Kidney epithelial cell (primary cell): ENCODE data around the gene PDE10A. TPM values are rescaled to one million over a fixed set of nuclear protein-coding genes. Genes with fewer than 3 reads are reported as not detected.

Source experiments
- DNase-seq: peaks from one replicate; pipeline ENCODE4 v3.0.0-alpha.2; 2010; ENCODE audit warnings: low read depth
- H3K27me3 ChIP-seq: 2 replicates; pipeline ENCODE4 v1.6.0; 2011; ENCODE audit warnings: low read length; ENCODE audit not compliant: control insufficient read depth, insufficient read depth
- H3K36me3 ChIP-seq: 2 replicates; pipeline ENCODE4 v1.5.1; 2011; ENCODE audit warnings: low read length; ENCODE audit not compliant: control insufficient read depth, insufficient read depth
- H3K4me3 ChIP-seq: 2 replicates; pipeline ENCODE4 v1.5.1; 2011; ENCODE audit warnings: low read depth, mild to moderate bottlenecking, control low read depth, low read length
- total RNA-seq: library from RNA; depleted of rRNA; stranded (reverse); fragments of >200 nt; gene quantifications from 2 replicates; pipeline ENCODE4 v1.2.3, GENCODE V29; 2015
- TF ChIP-seq, protein P1 (sequence below): IDR thresholded peaks from 2 replicates; pipeline ENCODE4 v1.5.1; 2011; ENCODE audit warnings: mild to moderate bottlenecking, moderate library complexity, low read length, control low read depth, inconsistent platforms; ENCODE audit not compliant: insufficient read depth, poor library complexity, severe bottlenecking

PDE10A gene
- total RNA-seq, 1 donor from 2014 or later: 13.0 TPM

DNA sequence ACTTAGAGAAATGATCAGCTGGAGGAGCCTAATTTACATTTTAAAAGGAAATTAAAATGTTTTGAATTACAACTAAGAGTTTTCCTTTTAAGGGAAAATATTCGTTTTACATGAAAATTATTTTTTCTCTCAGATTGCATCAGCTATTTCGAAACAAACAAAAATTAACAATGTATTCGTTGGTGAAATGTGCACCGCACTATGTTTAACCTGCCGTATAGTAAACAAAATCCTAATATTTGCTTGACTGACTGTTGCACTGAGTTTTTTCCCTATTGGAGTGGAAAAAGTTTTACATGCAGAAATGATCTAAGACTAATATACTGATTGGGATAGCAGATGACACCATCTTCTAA, 5.7 kb downstream of the PDE10A start:
- no peaks in the 10 kb centered on the region for H3K27me3 ChIP-seq

DNA sequence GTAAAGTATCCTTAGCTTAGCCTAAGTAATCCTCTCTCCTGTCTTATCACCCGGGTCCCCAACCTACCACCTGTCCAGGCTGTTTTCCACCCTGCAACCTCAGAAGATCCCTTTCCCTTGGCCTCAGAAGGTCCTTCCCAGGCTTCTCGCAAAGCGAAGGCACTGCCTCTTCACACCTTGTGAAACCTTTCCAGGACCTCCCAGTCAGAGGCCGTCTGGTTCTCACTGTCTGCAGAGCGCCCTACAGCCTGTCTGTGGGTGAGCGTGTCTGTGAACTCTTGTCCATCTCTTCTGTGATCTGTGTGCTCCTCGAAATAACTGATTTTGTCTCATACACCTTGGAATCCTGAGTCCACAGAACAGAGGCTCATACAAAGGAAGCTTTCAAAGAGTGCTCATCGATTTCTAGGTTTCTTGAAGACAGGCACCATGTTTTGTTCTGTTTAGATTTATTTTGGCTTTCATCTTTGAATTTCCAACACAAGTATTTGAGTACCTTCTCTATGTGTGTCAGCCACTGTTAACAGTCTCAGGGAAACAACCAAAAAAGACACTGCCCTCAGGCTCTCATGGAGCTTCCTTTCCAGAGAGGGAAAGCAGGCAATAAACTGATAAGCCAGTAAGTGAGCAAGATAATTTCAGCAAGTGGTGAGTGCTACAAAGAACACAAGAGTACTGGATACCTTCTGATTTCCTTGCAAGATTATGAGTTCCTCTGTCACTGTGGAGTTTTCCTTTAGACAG, 6.3 kb downstream of the PDE10A start:
- Histone ChIP-seq H3K36me3 (peaks cover 1% of the 10 kb centered on the region), H3K4me3 (no peak overlapping the region), H3K27me3 (no peaks in the 10 kb centered on the region)
- DNase-seq: no peak
- TF ChIP-seq, protein P1, sequence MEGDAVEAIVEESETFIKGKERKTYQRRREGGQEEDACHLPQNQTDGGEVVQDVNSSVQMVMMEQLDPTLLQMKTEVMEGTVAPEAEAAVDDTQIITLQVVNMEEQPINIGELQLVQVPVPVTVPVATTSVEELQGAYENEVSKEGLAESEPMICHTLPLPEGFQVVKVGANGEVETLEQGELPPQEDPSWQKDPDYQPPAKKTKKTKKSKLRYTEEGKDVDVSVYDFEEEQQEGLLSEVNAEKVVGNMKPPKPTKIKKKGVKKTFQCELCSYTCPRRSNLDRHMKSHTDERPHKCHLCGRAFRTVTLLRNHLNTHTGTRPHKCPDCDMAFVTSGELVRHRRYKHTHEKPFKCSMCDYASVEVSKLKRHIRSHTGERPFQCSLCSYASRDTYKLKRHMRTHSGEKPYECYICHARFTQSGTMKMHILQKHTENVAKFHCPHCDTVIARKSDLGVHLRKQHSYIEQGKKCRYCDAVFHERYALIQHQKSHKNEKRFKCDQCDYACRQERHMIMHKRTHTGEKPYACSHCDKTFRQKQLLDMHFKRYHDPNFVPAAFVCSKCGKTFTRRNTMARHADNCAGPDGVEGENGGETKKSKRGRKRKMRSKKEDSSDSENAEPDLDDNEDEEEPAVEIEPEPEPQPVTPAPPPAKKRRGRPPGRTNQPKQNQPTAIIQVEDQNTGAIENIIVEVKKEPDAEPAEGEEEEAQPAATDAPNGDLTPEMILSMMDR: no peak

More for the DNA sequence above, 5.7 kb downstream of the PDE10A start:
- no peak for DNase-seq
- peaks cover 1% of the 10 kb centered on the region for H3K36me3 ChIP-seq
- TF ChIP-seq, protein P1: no peak
- H3K4me3 ChIP-seq: no peak overlapping the region

DNA sequence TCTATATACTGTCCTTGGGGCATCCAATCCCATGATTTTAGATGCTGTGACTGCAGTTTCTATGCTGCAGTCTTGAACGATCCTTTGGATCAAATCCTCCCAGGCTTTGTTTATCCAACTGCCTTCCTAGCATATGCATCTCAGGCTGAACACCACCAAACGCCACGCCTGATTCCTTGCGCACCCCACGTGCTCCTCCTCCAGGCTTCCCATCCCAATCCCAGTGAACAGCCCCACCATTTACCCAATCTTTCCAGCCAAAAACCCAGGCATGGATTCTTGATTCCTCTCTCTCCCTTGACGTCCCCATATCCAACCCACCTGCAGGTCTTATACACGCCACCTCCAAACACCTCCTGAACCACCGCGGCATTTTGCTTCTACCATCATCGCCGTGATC, 7.8 kb downstream of the PDE10A start:
- no peaks in the 10 kb centered on the region for H3K27me3 ChIP-seq

DNA sequence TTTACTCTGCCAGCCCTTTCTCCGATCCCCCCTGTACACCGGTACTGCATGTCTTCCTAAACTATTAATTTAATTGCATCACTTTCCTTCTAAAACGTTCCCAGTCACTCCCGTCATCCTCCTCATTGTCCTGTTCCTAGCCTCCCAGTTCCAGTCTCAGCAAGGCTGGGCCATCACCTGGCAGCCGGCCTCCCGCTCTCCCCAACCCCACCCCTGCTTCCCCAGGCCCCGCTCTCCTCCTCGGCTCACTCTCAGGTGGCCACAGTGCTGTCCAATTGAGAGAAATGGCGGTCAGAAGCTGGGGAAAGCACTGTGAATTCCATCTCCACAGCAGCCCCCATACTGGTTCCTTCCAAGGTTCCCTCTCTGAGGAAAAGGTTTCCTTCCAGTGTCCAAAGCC, 8.9 kb downstream of the PDE10A start:
- Histone ChIP-seq H3K36me3 (peaks cover 1% of the 10 kb centered on the region), H3K27me3 (no peaks in the 10 kb centered on the region), H3K4me3 (no peak overlapping the region)
- no peak for DNase-seq
- TF ChIP-seq, protein P1: no peak

More for the DNA sequence above, 7.8 kb downstream of the PDE10A start:
- no peak for DNase-seq
- TF ChIP-seq, protein P1: no peak
- no peak overlapping the region for H3K4me3 ChIP-seq
- peaks cover 1% of the 10 kb centered on the region for H3K36me3 ChIP-seq

DNA sequence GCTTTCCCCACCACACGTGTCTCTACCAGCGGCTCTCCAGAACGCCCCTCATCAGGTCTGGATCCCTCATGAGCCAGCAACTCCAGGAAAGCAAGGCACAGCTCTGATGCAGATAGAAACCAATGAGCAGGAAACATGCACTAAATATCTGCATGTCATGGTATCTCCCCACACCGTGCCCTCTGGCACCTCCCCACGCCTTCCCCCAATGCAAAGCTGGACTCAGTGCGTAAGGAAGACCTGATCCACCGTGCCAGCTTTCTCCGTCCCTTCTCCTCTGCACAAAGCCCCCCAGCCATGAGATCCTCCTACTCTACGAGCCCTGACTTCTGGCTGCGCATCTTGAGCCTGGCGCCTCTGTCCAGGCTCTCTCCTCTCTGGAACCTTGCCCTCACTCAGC, 9.4 kb downstream of the PDE10A start:
- DNase-seq: no peak
- Histone ChIP-seq H3K36me3 (no peaks in the 10 kb centered on the region), H3K4me3 (no peak overlapping the region), H3K27me3 (no peaks in the 10 kb centered on the region)
- TF ChIP-seq, protein P1: no peak

DNA sequence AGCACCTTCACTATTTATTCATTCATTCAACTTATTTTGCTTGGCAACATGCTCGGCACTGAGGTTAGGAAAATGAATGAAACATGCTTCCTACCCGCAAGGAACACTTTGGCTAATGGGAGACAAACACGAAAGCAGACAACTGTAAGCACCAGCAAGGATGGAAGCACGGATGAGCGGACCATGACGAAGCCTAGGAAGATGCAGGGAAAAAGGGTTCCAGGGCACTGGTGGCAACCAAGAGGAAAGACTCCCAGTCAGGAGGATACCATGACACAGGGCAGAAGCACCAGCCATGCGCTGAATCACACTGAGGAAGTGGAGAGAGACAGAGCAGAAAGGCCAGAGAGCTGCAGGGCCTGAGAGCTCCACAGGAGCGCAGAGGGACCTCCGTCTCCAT, 9.8 kb downstream of the PDE10A start:
- Histone ChIP-seq H3K4me3 (no peak overlapping the region), H3K27me3 (no peaks in the 10 kb centered on the region), H3K36me3 (no peaks in the 10 kb centered on the region)
- no peak for DNase-seq
- TF ChIP-seq, protein P1: no peak
